HG03097 (cell line): ENCODE measurements around the gene CT45A5.
"Not testable (repeated sequence)": the region's sequence is repeated elsewhere in the genome, so short reads cannot be mapped to it uniquely, and the experiment has no call there.

ENCODE experiments used
- ATAC-seq: cut with Tn5 transposase; IDR thresholded peaks from one replicate; pipeline ENCODE4 v1.9.1; 2021; ENCODE audit not compliant: unreplicated experiment, low FRiP score

CT45A5 gene

GRCh38 chrX:135785403-135785802 lies at the start of gene CT45A5:
CT45A5 (minus strand) TSS chrX:135785503; CDS start chrX:135781729, 3,774 bp downstream.
- ATAC-seq, result not testable (repeated sequence)

- ATAC-seq, result not testable (repeated sequence)
Measured at GRCh38 chrX:135819912-135820311, 34.6 kb upstream of the CT45A5 start, which contains the start of gene CT45A2. CT45A2 (minus strand) TSS chrX:135820012; CDS start chrX:135816265, 3,747 bp downstream.

GRCh38 chrX:135802687-135803086 lies 17.4 kb upstream of the CT45A5 start, which contains the start of gene CT45A6:
CT45A6 (minus strand) TSS chrX:135802787; CDS start chrX:135798993, 3,794 bp downstream.
- ATAC-seq, result not testable (repeated sequence)

- not testable (repeated sequence) for ATAC-seq
Measured at GRCh38 chrX:135768091-135768490, 17.2 kb downstream of the CT45A5 start, which contains the start of gene CT45A3. CT45A3 (minus strand) TSS chrX:135768191; CDS start chrX:135764444, 3,747 bp downstream.

GRCh38 chrX:135744739-135745138 lies 40.6 kb downstream of the CT45A5 start:
- not testable (repeated sequence) for ATAC-seq

- no peak for ATAC-seq
Measured at GRCh38 chrX:135741192-135741715, 44.0 kb downstream of the CT45A5 start.

- peak; percentile 76 for ATAC-seq
Measured at GRCh38 chrX:135740681-135741149, 44.6 kb downstream of the CT45A5 start.

GRCh38 chrX:135737366-135738071 lies 47.8 kb downstream of the CT45A5 start:
- no peak for ATAC-seq

- not testable (repeated sequence) for ATAC-seq
Measured at GRCh38 chrX:135734666-135735065, 50.6 kb downstream of the CT45A5 start.
